ENCODE results near the gene CRACR2B. TPM values are rescaled to one million over a fixed set of nuclear protein-coding genes. Genes with fewer than 3 reads are reported as not detected.

The CRACR2B gene
- total and polyA plus RNA-seq, 2 of the 13 experiments (the other 11 are each of a cell fraction or from before 2014, with no cell fraction given), result 14.9 to 21.0 TPM

DNA sequence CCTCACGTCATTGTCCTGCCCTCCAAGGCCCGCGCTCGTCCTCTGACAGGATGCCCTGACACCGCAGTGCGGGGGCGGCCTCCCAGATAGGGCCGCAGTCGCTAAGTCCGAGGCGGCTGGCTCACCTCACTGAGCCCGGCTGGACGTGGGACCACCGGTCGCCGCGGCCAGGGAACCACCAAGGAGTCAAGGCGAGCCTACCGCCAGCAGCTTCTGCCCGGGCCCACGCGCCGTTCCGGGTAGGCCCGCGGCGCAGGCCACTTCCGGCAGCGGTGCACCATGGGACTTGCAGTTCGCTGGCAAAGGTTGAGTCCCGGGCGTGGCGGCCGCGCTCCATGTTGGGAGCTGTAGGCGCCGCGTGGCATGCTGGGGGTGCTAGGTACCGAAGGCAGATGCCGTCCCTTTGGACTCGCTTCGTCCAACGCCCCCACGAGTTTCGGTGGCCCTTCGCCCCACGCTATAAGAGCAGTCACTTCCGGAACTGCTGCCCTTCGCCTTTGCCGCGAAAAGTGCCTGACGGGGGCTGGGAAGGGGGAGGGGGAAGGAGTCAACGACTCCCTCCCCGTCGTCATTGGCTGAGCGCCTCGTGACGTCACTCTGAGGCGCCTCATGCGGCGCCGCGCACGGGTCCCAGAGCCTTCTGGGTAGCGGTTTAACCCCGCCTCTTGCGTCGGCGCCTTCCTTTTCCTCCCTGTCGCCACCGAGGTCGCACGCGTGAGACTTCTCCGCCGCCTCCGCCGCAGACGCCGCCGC, 18.3 kb upstream of the CRACR2B start, which contains the start of gene RPLP2 (continued):
- TF ChIP-seq, protein P1, sequence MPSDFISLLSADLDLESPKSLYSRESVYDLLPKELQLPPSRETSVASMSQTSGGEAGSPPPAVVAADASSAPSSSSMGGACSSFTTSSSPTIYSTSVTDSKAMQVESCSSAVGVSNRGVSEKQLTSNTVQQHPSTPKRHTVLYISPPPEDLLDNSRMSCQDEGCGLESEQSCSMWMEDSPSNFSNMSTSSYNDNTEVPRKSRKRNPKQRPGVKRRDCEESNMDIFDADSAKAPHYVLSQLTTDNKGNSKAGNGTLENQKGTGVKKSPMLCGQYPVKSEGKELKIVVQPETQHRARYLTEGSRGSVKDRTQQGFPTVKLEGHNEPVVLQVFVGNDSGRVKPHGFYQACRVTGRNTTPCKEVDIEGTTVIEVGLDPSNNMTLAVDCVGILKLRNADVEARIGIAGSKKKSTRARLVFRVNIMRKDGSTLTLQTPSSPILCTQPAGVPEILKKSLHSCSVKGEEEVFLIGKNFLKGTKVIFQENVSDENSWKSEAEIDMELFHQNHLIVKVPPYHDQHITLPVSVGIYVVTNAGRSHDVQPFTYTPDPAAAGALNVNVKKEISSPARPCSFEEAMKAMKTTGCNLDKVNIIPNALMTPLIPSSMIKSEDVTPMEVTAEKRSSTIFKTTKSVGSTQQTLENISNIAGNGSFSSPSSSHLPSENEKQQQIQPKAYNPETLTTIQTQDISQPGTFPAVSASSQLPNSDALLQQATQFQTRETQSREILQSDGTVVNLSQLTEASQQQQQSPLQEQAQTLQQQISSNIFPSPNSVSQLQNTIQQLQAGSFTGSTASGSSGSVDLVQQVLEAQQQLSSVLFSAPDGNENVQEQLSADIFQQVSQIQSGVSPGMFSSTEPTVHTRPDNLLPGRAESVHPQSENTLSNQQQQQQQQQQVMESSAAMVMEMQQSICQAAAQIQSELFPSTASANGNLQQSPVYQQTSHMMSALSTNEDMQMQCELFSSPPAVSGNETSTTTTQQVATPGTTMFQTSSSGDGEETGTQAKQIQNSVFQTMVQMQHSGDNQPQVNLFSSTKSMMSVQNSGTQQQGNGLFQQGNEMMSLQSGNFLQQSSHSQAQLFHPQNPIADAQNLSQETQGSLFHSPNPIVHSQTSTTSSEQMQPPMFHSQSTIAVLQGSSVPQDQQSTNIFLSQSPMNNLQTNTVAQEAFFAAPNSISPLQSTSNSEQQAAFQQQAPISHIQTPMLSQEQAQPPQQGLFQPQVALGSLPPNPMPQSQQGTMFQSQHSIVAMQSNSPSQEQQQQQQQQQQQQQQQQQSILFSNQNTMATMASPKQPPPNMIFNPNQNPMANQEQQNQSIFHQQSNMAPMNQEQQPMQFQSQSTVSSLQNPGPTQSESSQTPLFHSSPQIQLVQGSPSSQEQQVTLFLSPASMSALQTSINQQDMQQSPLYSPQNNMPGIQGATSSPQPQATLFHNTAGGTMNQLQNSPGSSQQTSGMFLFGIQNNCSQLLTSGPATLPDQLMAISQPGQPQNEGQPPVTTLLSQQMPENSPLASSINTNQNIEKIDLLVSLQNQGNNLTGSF (CRISPR knock-in tag; IDR thresholded peaks at IDR 0.05), result peak; percentile 44; the same call in 1 of the 2 replicates
- TF ChIP-seq, protein P2, sequence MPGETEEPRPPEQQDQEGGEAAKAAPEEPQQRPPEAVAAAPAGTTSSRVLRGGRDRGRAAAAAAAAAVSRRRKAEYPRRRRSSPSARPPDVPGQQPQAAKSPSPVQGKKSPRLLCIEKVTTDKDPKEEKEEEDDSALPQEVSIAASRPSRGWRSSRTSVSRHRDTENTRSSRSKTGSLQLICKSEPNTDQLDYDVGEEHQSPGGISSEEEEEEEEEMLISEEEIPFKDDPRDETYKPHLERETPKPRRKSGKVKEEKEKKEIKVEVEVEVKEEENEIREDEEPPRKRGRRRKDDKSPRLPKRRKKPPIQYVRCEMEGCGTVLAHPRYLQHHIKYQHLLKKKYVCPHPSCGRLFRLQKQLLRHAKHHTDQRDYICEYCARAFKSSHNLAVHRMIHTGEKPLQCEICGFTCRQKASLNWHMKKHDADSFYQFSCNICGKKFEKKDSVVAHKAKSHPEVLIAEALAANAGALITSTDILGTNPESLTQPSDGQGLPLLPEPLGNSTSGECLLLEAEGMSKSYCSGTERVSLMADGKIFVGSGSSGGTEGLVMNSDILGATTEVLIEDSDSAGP (CRISPR knock-in tag; IDR thresholded peaks at IDR 0.05; ENCODE audit: borderline replicate concordance), result peak; percentile 93
- TF ChIP-seq ZNF619 (CRISPR knock-in tag; IDR thresholded peaks at IDR 0.05) (peak; percentile 74; the same call in 1 of the 2 replicates), DR1 (CRISPR knock-in tag; IDR thresholded peaks at IDR 0.05) (peak; percentile 80), ZNF251 (CRISPR knock-in tag; IDR thresholded peaks at IDR 0.05) (no peak), NPAS2 (CRISPR knock-in tag; IDR thresholded peaks at IDR 0.05; ENCODE audit: borderline replicate concordance) (no peak), ZEB1 (IDR thresholded peaks at IDR 0.05; ENCODE audit: insufficient replicate concordance, low read depth) (no peak), ISX (CRISPR knock-in tag; conservative IDR thresholded peaks at IDR 0.05) (no peak), ZNF331 (CRISPR knock-in tag; IDR thresholded peaks at IDR 0.05) (no peak), ZNF317 (CRISPR knock-in tag; IDR thresholded peaks at IDR 0.05) (0 out of 2 replicates have a peak, but pooled peaks have one; percentile 35), MTF2 (CRISPR knock-in tag; IDR thresholded peaks at IDR 0.05; ENCODE audit: borderline replicate concordance) (no peak), ZNF546 (CRISPR knock-in tag; conservative IDR thresholded peaks at IDR 0.05) (peak; percentile 96), ZNF350 (CRISPR knock-in tag; IDR thresholded peaks at IDR 0.05; ENCODE audit: borderline replicate concordance, low read depth) (peak; percentile 98)
- TF ChIP-seq, protein P3, sequence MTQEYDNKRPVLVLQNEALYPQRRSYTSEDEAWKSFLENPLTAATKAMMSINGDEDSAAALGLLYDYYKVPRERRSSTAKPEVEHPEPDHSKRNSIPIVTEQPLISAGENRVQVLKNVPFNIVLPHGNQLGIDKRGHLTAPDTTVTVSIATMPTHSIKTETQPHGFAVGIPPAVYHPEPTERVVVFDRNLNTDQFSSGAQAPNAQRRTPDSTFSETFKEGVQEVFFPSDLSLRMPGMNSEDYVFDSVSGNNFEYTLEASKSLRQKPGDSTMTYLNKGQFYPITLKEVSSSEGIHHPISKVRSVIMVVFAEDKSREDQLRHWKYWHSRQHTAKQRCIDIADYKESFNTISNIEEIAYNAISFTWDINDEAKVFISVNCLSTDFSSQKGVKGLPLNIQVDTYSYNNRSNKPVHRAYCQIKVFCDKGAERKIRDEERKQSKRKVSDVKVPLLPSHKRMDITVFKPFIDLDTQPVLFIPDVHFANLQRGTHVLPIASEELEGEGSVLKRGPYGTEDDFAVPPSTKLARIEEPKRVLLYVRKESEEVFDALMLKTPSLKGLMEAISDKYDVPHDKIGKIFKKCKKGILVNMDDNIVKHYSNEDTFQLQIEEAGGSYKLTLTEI (CRISPR knock-in tag; conservative IDR thresholded peaks at IDR 0.05), result no peak
- TF ChIP-seq, protein P4, sequence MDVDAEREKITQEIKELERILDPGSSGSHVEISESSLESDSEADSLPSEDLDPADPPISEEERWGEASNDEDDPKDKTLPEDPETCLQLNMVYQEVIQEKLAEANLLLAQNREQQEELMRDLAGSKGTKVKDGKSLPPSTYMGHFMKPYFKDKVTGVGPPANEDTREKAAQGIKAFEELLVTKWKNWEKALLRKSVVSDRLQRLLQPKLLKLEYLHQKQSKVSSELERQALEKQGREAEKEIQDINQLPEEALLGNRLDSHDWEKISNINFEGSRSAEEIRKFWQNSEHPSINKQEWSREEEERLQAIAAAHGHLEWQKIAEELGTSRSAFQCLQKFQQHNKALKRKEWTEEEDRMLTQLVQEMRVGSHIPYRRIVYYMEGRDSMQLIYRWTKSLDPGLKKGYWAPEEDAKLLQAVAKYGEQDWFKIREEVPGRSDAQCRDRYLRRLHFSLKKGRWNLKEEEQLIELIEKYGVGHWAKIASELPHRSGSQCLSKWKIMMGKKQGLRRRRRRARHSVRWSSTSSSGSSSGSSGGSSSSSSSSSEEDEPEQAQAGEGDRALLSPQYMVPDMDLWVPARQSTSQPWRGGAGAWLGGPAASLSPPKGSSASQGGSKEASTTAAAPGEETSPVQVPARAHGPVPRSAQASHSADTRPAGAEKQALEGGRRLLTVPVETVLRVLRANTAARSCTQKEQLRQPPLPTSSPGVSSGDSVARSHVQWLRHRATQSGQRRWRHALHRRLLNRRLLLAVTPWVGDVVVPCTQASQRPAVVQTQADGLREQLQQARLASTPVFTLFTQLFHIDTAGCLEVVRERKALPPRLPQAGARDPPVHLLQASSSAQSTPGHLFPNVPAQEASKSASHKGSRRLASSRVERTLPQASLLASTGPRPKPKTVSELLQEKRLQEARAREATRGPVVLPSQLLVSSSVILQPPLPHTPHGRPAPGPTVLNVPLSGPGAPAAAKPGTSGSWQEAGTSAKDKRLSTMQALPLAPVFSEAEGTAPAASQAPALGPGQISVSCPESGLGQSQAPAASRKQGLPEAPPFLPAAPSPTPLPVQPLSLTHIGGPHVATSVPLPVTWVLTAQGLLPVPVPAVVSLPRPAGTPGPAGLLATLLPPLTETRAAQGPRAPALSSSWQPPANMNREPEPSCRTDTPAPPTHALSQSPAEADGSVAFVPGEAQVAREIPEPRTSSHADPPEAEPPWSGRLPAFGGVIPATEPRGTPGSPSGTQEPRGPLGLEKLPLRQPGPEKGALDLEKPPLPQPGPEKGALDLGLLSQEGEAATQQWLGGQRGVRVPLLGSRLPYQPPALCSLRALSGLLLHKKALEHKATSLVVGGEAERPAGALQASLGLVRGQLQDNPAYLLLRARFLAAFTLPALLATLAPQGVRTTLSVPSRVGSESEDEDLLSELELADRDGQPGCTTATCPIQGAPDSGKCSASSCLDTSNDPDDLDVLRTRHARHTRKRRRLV (CRISPR knock-in tag; IDR thresholded peaks at IDR 0.05), result peak; percentile 91

Measured in HepG2 (cell line).